ENCODE data around the gene SFSWAP.
"Not testable (repeated sequence)": the region's sequence is repeated elsewhere in the genome, so short reads cannot be mapped to it uniquely, and the experiment has no call there.

The SFSWAP gene

GRCh38 chr12:131743880-131744279 is 33.0 kb downstream of the SFSWAP start:
- H3K36me3 ChIP-seq (ENCODE audit: control insufficient read depth in 1 of 2, insufficient read depth in 2 of 2, low read length in 2 of 2): peaks cover 20 to 76% of the 10 kb centered on the region in 2 donors
- not testable (repeated sequence) for H3K4me3 ChIP-seq (ENCODE audit: low read depth in 1 of 2, low read length in 2 of 2); H3K4me1 ChIP-seq (ENCODE audit: control insufficient read depth in 1 of 2, insufficient read depth in 2 of 2, low read length in 2 of 2); H3K9ac ChIP-seq (ENCODE audit: low read depth in 1 of 2, low read length in 2 of 2); H3K27me3 ChIP-seq (ENCODE audit: control insufficient read depth in 1 of 2, insufficient read depth in 2 of 2, low read length in 2 of 2); H3K27ac ChIP-seq (ENCODE audit: low read depth, low read length); H3K9me3 ChIP-seq (ENCODE audit: control insufficient read depth in 1 of 2, low read length in 2 of 2)

- not testable (repeated sequence) for H3K27ac ChIP-seq (ENCODE audit: low read depth, low read length); H3K4me3 ChIP-seq (ENCODE audit: low read depth in 1 of 2, low read length in 2 of 2); H3K9ac ChIP-seq (ENCODE audit: low read depth in 1 of 2, low read length in 2 of 2); H3K9me3 ChIP-seq (ENCODE audit: control insufficient read depth in 1 of 2, low read length in 2 of 2); H3K27me3 ChIP-seq (ENCODE audit: control insufficient read depth in 1 of 2, insufficient read depth in 2 of 2, low read length in 2 of 2); H3K4me1 ChIP-seq (ENCODE audit: control insufficient read depth in 1 of 2, insufficient read depth in 2 of 2, low read length in 2 of 2)
- H3K36me3 ChIP-seq (ENCODE audit: control insufficient read depth in 1 of 2, insufficient read depth in 2 of 2, low read length in 2 of 2): peaks cover 24 to 80% of the 10 kb centered on the region in 2 donors
Measured at GRCh38 chr12:131744675-131745074, 33.8 kb downstream of the SFSWAP start.

GRCh38 chr12:131745706-131746105 is 34.8 kb downstream of the SFSWAP start:
- H3K4me1 ChIP-seq (ENCODE audit: control insufficient read depth in 1 of 2, insufficient read depth in 2 of 2, low read length in 2 of 2): no peaks in the 10 kb centered on the region
- H3K36me3 ChIP-seq (ENCODE audit: control insufficient read depth in 1 of 2, insufficient read depth in 2 of 2, low read length in 2 of 2): peaks cover 20 to 80% of the 10 kb centered on the region in 2 donors
- H3K27ac ChIP-seq (ENCODE audit: low read depth, low read length): no peak overlapping the region
- no peak overlapping the region for H3K9ac ChIP-seq (ENCODE audit: low read depth in 1 of 2, low read length in 2 of 2)
- H3K9me3 ChIP-seq (ENCODE audit: control insufficient read depth in 1 of 2, low read length in 2 of 2): no peaks in the 10 kb centered on the region
- H3K4me3 ChIP-seq (ENCODE audit: low read depth in 1 of 2, low read length in 2 of 2): no peak overlapping the region
- H3K27me3 ChIP-seq (ENCODE audit: control insufficient read depth in 1 of 2, insufficient read depth in 2 of 2, low read length in 2 of 2): no peaks in the 10 kb centered on the region

- H3K27me3 ChIP-seq (ENCODE audit: control insufficient read depth in 1 of 2, insufficient read depth in 2 of 2, low read length in 2 of 2): no peaks in the 10 kb centered on the region
- no peaks in the 10 kb centered on the region for H3K4me1 ChIP-seq (ENCODE audit: control insufficient read depth in 1 of 2, insufficient read depth in 2 of 2, low read length in 2 of 2)
- H3K9ac ChIP-seq (ENCODE audit: low read depth in 1 of 2, low read length in 2 of 2): no peak overlapping the region
- H3K36me3 ChIP-seq (ENCODE audit: control insufficient read depth in 1 of 2, insufficient read depth in 2 of 2, low read length in 2 of 2): peaks cover 26 to 80% of the 10 kb centered on the region in 2 donors
- H3K9me3 ChIP-seq (ENCODE audit: control insufficient read depth in 1 of 2, low read length in 2 of 2): no peaks in the 10 kb centered on the region
- no peak overlapping the region for H3K27ac ChIP-seq (ENCODE audit: low read depth, low read length)
- no peak overlapping the region for H3K4me3 ChIP-seq (ENCODE audit: low read depth in 1 of 2, low read length in 2 of 2)
Measured at GRCh38 chr12:131747276-131748177, 36.6 kb downstream of the SFSWAP start.

GRCh38 chr12:131749618-131750315 is 38.9 kb downstream of the SFSWAP start:
- Histone ChIP-seq H3K9ac (ENCODE audit: low read depth in 1 of 2, low read length in 2 of 2) (no peak overlapping the region), H3K27ac (ENCODE audit: low read depth, low read length) (no peak overlapping the region), H3K27me3 (ENCODE audit: control insufficient read depth in 1 of 2, insufficient read depth in 2 of 2, low read length in 2 of 2) (no peaks in the 10 kb centered on the region), H3K9me3 (ENCODE audit: control insufficient read depth in 1 of 2, low read length in 2 of 2) (no peaks in the 10 kb centered on the region), H3K4me1 (ENCODE audit: control insufficient read depth in 1 of 2, insufficient read depth in 2 of 2, low read length in 2 of 2) (no peaks in the 10 kb centered on the region), H3K4me3 (ENCODE audit: low read depth in 1 of 2, low read length in 2 of 2) (no peak overlapping the region), H3K36me3 (ENCODE audit: control insufficient read depth in 1 of 2, insufficient read depth in 2 of 2, low read length in 2 of 2) (peaks cover 38 to 80% of the 10 kb centered on the region in 2 donors)

GRCh38 chr12:131751335-131751734 is 40.4 kb downstream of the SFSWAP start:
- peaks cover 47 to 83% of the 10 kb centered on the region in 2 donors for H3K36me3 ChIP-seq (ENCODE audit: control insufficient read depth in 1 of 2, insufficient read depth in 2 of 2, low read length in 2 of 2)

GRCh38 chr12:131752451-131752850 is 41.6 kb downstream of the SFSWAP start:
- no peaks in the 10 kb centered on the region for H3K27me3 ChIP-seq (ENCODE audit: control insufficient read depth in 1 of 2, insufficient read depth in 2 of 2, low read length in 2 of 2)
- H3K36me3 ChIP-seq (ENCODE audit: control insufficient read depth in 1 of 2, insufficient read depth in 2 of 2, low read length in 2 of 2): peaks cover 52 to 86% of the 10 kb centered on the region in 2 donors
- H3K4me3 ChIP-seq (ENCODE audit: low read depth in 1 of 2, low read length in 2 of 2): no peak overlapping the region
- H3K9me3 ChIP-seq (ENCODE audit: control insufficient read depth in 1 of 2, low read length in 2 of 2): no peaks in the 10 kb centered on the region
- H3K4me1 ChIP-seq (ENCODE audit: control insufficient read depth in 1 of 2, insufficient read depth in 2 of 2, low read length in 2 of 2): no peaks in the 10 kb centered on the region
- no peak overlapping the region for H3K27ac ChIP-seq (ENCODE audit: low read depth, low read length)
- H3K9ac ChIP-seq (ENCODE audit: low read depth in 1 of 2, low read length in 2 of 2): no peak overlapping the region

More at GRCh38 chr12:131751335-131751734, 40.4 kb downstream of the SFSWAP start:
- Histone ChIP-seq H3K27ac (ENCODE audit: low read depth, low read length) (no peak overlapping the region), H3K4me1 (ENCODE audit: control insufficient read depth in 1 of 2, insufficient read depth in 2 of 2, low read length in 2 of 2) (no peaks in the 10 kb centered on the region), H3K9ac (ENCODE audit: low read depth in 1 of 2, low read length in 2 of 2) (no peak overlapping the region), H3K27me3 (ENCODE audit: control insufficient read depth in 1 of 2, insufficient read depth in 2 of 2, low read length in 2 of 2) (no peaks in the 10 kb centered on the region), H3K9me3 (ENCODE audit: control insufficient read depth in 1 of 2, low read length in 2 of 2) (no peaks in the 10 kb centered on the region), H3K4me3 (ENCODE audit: low read depth in 1 of 2, low read length in 2 of 2) (no peak overlapping the region)

- H3K27me3 ChIP-seq (ENCODE audit: control insufficient read depth in 1 of 2, insufficient read depth in 2 of 2, low read length in 2 of 2): no peaks in the 10 kb centered on the region
- H3K27ac ChIP-seq (ENCODE audit: low read depth, low read length): no peak overlapping the region
- H3K9ac ChIP-seq (ENCODE audit: low read depth in 1 of 2, low read length in 2 of 2): no peak overlapping the region
- H3K4me3 ChIP-seq (ENCODE audit: low read depth in 1 of 2, low read length in 2 of 2): no peak overlapping the region
- H3K9me3 ChIP-seq (ENCODE audit: control insufficient read depth in 1 of 2, low read length in 2 of 2): no peaks in the 10 kb centered on the region
- H3K4me1 ChIP-seq (ENCODE audit: control insufficient read depth in 1 of 2, insufficient read depth in 2 of 2, low read length in 2 of 2): no peaks in the 10 kb centered on the region
- H3K36me3 ChIP-seq (ENCODE audit: control insufficient read depth in 1 of 2, insufficient read depth in 2 of 2, low read length in 2 of 2): peaks cover 55 to 88% of the 10 kb centered on the region in 2 donors
Measured at GRCh38 chr12:131753005-131753404, 42.1 kb downstream of the SFSWAP start.

- no peaks in the 10 kb centered on the region for H3K9me3 ChIP-seq (ENCODE audit: control insufficient read depth in 1 of 2, low read length in 2 of 2)
- no peak overlapping the region for H3K4me3 ChIP-seq (ENCODE audit: low read depth in 1 of 2, low read length in 2 of 2)
- H3K9ac ChIP-seq (ENCODE audit: low read depth in 1 of 2, low read length in 2 of 2): no peak overlapping the region
- no peaks in the 10 kb centered on the region for H3K27me3 ChIP-seq (ENCODE audit: control insufficient read depth in 1 of 2, insufficient read depth in 2 of 2, low read length in 2 of 2)
- no peak overlapping the region for H3K27ac ChIP-seq (ENCODE audit: low read depth, low read length)
- H3K36me3 ChIP-seq (ENCODE audit: control insufficient read depth in 1 of 2, insufficient read depth in 2 of 2, low read length in 2 of 2): peaks cover 54 to 93% of the 10 kb centered on the region in 2 donors
- H3K4me1 ChIP-seq (ENCODE audit: control insufficient read depth in 1 of 2, insufficient read depth in 2 of 2, low read length in 2 of 2): no peaks in the 10 kb centered on the region
Measured at GRCh38 chr12:131753757-131754156, 42.9 kb downstream of the SFSWAP start.

- no peaks in the 10 kb centered on the region for H3K27me3 ChIP-seq (ENCODE audit: control insufficient read depth in 1 of 2, insufficient read depth in 2 of 2, low read length in 2 of 2)
- H3K36me3 ChIP-seq (ENCODE audit: control insufficient read depth in 1 of 2, insufficient read depth in 2 of 2, low read length in 2 of 2): peaks cover 51 to 93% of the 10 kb centered on the region in 2 donors
- H3K4me3 ChIP-seq (ENCODE audit: low read depth in 1 of 2, low read length in 2 of 2): no peak overlapping the region
Measured at GRCh38 chr12:131754184-131754583, 43.3 kb downstream of the SFSWAP start.

More at GRCh38 chr12:131754184-131754583, 43.3 kb downstream of the SFSWAP start:
- no peaks in the 10 kb centered on the region for H3K9me3 ChIP-seq (ENCODE audit: control insufficient read depth in 1 of 2, low read length in 2 of 2)
- H3K27ac ChIP-seq (ENCODE audit: low read depth, low read length): no peak overlapping the region
- H3K9ac ChIP-seq (ENCODE audit: low read depth in 1 of 2, low read length in 2 of 2): no peak overlapping the region
- H3K4me1 ChIP-seq (ENCODE audit: control insufficient read depth in 1 of 2, insufficient read depth in 2 of 2, low read length in 2 of 2): no peaks in the 10 kb centered on the region

All from duodenal mucosa (tissue), 2 donors.